CD14-positive monocyte (primary cell): Measurements from ENCODE around the gene ALPK3. TPM values are rescaled to one million over a fixed set of nuclear protein-coding genes. Genes with fewer than 3 reads are reported as not detected.

ENCODE experiments used
- DNase-seq, 3 donors: peaks; one replicate each; pipeline ENCODE4 v3.0.0-alpha.2; 2011 to 2022
- H2AFZ ChIP-seq: 2 replicates; pipeline ENCODE4 v1.6.0; 2012; ENCODE audit warnings: mild to moderate bottlenecking, low read depth, low read length, inconsistent platforms; ENCODE audit not compliant: insufficient read depth, poor library complexity, severe bottlenecking
- H3K27ac ChIP-seq, 2 donors: 1 replicate in 1 of 2; 2 replicates in 1 of 2; pipeline ENCODE4 v1.5.1; 2012 to 2013; ENCODE audit warnings: low read length in 2 of 2, control low read depth in 1 of 2, inconsistent platforms in 1 of 2, low read depth in 1 of 2, mild to moderate bottlenecking in 1 of 2
- H3K27me3 ChIP-seq, 2 donors: one replicate each; pipeline versions ENCODE4 v1.6.0 to v1.6.1; 2011 to 2013; ENCODE audit warnings: low read length in 2 of 2; ENCODE audit not compliant: control insufficient read depth in 2 of 2, insufficient read depth in 2 of 2
- H3K36me3 ChIP-seq, 2 donors: replicated peaks in 1 of 2; 1 replicate in 1 of 2; 2 replicates in 1 of 2; pipeline versions ENCODE4 v1.5.1 to v1.6.1; 2012 to 2013; ENCODE audit warnings: low read length in 2 of 2, control low read depth in 1 of 2, inconsistent platforms in 1 of 2, mild to moderate bottlenecking in 1 of 2; ENCODE audit not compliant: insufficient read depth in 2 of 2, control insufficient read depth in 1 of 2
- H3K4me1 ChIP-seq, 2 donors: 1 replicate in 1 of 2; 2 replicates in 1 of 2; pipeline versions ENCODE4 v1.5.1 to v1.6.1; 2012 to 2013; ENCODE audit warnings: low read length in 2 of 2, control low read depth in 1 of 2, inconsistent platforms in 1 of 2, mild to moderate bottlenecking in 1 of 2, moderate library complexity in 1 of 2; ENCODE audit not compliant: insufficient read depth in 2 of 2, control insufficient read depth in 1 of 2
- H3K4me2 ChIP-seq: replicated peaks from 2 replicates; pipeline ENCODE3; 2012; ENCODE audit warnings: low read length, moderate library complexity, mild to moderate bottlenecking; ENCODE audit not compliant: poor library complexity, severe bottlenecking; ENCODE audit errors: extremely low read depth
- H3K4me3 ChIP-seq, 3 experiments: fragments of 200-600 bp in 1 of 3; sonication (generic) in 1 of 3; replicated peaks in 1 of 3; 1 replicate in 2 of 3; 2 replicates in 1 of 3; pipeline ENCODE4 v1.5.1; 2011 to 2013; ENCODE audit warnings: low read length in 3 of 3, mild to moderate bottlenecking in 3 of 3, control low read depth in 2 of 3, low read depth in 2 of 3, inconsistent platforms in 1 of 3, moderate library complexity in 1 of 3
- H3K79me2 ChIP-seq: 2 replicates; pipeline ENCODE4 v1.6.0; 2012; ENCODE audit warnings: mild to moderate bottlenecking, control low read depth, inconsistent platforms, low read length, moderate library complexity; ENCODE audit not compliant: insufficient read depth
- H3K9ac ChIP-seq: 2 replicates; pipeline ENCODE4 v1.6.0; 2017; ENCODE audit warnings: low read length, mild to moderate bottlenecking; ENCODE audit not compliant: insufficient read depth, poor library complexity, severe bottlenecking
- H3K9me3 ChIP-seq, 2 donors: replicated peaks in 1 of 2; 1 replicate in 1 of 2; 2 replicates in 1 of 2; pipeline versions ENCODE4 v1.5.1 to v1.6.1; 2012 to 2013; ENCODE audit warnings: low read length in 2 of 2, control low read depth in 1 of 2; ENCODE audit not compliant: control insufficient read depth in 1 of 2, insufficient read depth in 1 of 2
- H4K20me1 ChIP-seq: 2 replicates; pipeline ENCODE4 v1.6.0; 2012; ENCODE audit warnings: mild to moderate bottlenecking, low read length, control low read depth, moderate library complexity; ENCODE audit not compliant: insufficient read depth
- H3K27ac Mint-ChIP-seq, 7 donors: one replicate each; pipeline ENCODE4 v1.8.0; 2020; ENCODE audit warnings: mild to moderate bottlenecking in 7 of 7, mixed read lengths in 7 of 7, moderate library complexity in 6 of 7, inconsistent platforms in 2 of 7
- H3K27me3 Mint-ChIP-seq, 3 donors: one replicate each; pipeline ENCODE4 v1.8.0; 2021 to 2022; ENCODE audit warnings: low read depth in 3 of 3, mild to moderate bottlenecking in 3 of 3, mixed read lengths in 3 of 3, moderate library complexity in 3 of 3, inconsistent platforms in 1 of 3
- H3K36me3 Mint-ChIP-seq, 2 donors: one replicate each; pipeline ENCODE4 v1.8.0; 2020; ENCODE audit warnings: mixed read lengths in 2 of 2, inconsistent platforms in 1 of 2, mild to moderate bottlenecking in 1 of 2
- H3K4me1 Mint-ChIP-seq: one replicate; pipeline ENCODE4 v1.8.0; 2020; ENCODE audit warnings: mild to moderate bottlenecking, mixed read lengths
- H3K4me3 Mint-ChIP-seq, 2 donors: one replicate each; pipeline ENCODE4 v1.8.0; 2020; ENCODE audit warnings: mild to moderate bottlenecking in 2 of 2, mixed read lengths in 2 of 2, moderate library complexity in 1 of 2
- H3K9me3 Mint-ChIP-seq, 7 donors: one replicate each; pipeline ENCODE4 v1.8.0; 2020 to 2022; ENCODE audit warnings: mixed read lengths in 7 of 7, mild to moderate bottlenecking in 6 of 7, moderate library complexity in 6 of 7, inconsistent platforms in 2 of 7
- CTCF ChIP-seq: fragments of 200-600 bp; IDR thresholded peaks from one replicate; pipeline ENCODE4 v1.8.0; 2022; ENCODE audit warnings: antibody characterized with exemption, mild to moderate bottlenecking
- WGBS: methylation state at CpG from one replicate; pipeline ENCODE4 v1.1.5; 2013; ENCODE audit warnings: missing lambda C conversion rate; ENCODE audit not compliant: insufficient coverage; 5-methylcytosine and 5-hydroxymethylcytosine counted together
- intact Hi-C, 2 donors: fragments of 100-400 bp; cut with micrococcal nuclease; formaldehyde crosslinking; loops; one replicate each; pipeline versions ENCODE4 v1.15.0 to v1.15.1; 2023
- polyA plus RNA-seq, 3 donors: library from polyadenylated mRNA; depleted of rRNA in 1 of 3; unstranded in 2 of 3; stranded (reverse) in 1 of 3; fragments of 300-500 nt in 2 of 3; fragments of >200 nt in 1 of 3; fragmentation: Illumina TruSeq in 2 of 3; gene quantifications; 1 replicate in 2 of 3; 2 replicates in 1 of 3; pipeline ENCODE4 v1.2.3, GENCODE V29; 2012 to 2021

ALPK3 gene
- polyA plus RNA-seq, 3 donors: 0.02 to 0.12 TPM; not detected in 1

- H4K20me1 ChIP-seq: no peaks in the 10 kb centered on the region
- over 99% methylated on average over 14 of the region's 15 CpGs for WGBS
- no peak overlapping the region for H3K4me3 ChIP-seq
- Mint-ChIP-seq H3K4me3 (no peak overlapping the region), H3K27ac (no peak overlapping the region), H3K27me3 (peaks cover 0 to 2% (median 0%) of the 10 kb centered on the region in 3 donors), H3K36me3 (no peaks in the 10 kb centered on the region), H3K4me1 (no peaks in the 10 kb centered on the region), H3K9me3 (no peaks in the 10 kb centered on the region)
- H3K9me3 ChIP-seq: no peaks in the 10 kb centered on the region
- H3K36me3 ChIP-seq: no peaks in the 10 kb centered on the region
- TF ChIP-seq CTCF: no peak
- DNase-seq: no peak
- no peaks in the 10 kb centered on the region for H3K4me1 ChIP-seq
- H3K27ac ChIP-seq: no peak overlapping the region
- no peak overlapping the region for H3K4me2 ChIP-seq
- H3K79me2 ChIP-seq: no peaks in the 10 kb centered on the region
- intact Hi-C loops: no loop called here
- no peak overlapping the region for H3K9ac ChIP-seq
- H3K27me3 ChIP-seq: no peaks in the 10 kb centered on the region
- no peak overlapping the region for H2AFZ ChIP-seq
These were observed 42.5 kb downstream of the ALPK3 start for GRCh38 chr15:84859651-84860050.

- H3K4me3 ChIP-seq: no peak overlapping the region
These were observed 44.6 kb downstream of the ALPK3 start for GRCh38 chr15:84861781-84862180.

More at GRCh38 chr15:84861781-84862180, 44.6 kb downstream of the ALPK3 start:
- no peak for DNase-seq
- Histone ChIP-seq H3K27me3 (no peaks in the 10 kb centered on the region), H3K27ac (no peak overlapping the region), H3K79me2 (no peaks in the 10 kb centered on the region), H3K36me3 (no peaks in the 10 kb centered on the region), H3K9me3 (no peaks in the 10 kb centered on the region), H2AFZ (no peak overlapping the region), H3K4me1 (no peaks in the 10 kb centered on the region), H3K9ac (no peak overlapping the region), H4K20me1 (no peaks in the 10 kb centered on the region), H3K4me2 (no peak overlapping the region)
- intact Hi-C loops: no loop called here
- TF ChIP-seq CTCF: no peak
- H3K27ac Mint-ChIP-seq: no peak overlapping the region
- H3K4me1 Mint-ChIP-seq: no peaks in the 10 kb centered on the region
- H3K36me3 Mint-ChIP-seq: no peaks in the 10 kb centered on the region
- no peaks in the 10 kb centered on the region for H3K9me3 Mint-ChIP-seq
- H3K4me3 Mint-ChIP-seq: no peak overlapping the region
- peaks cover 0 to 2% (median 0%) of the 10 kb centered on the region in 3 donors for H3K27me3 Mint-ChIP-seq
- WGBS: 100% methylated on average over 1 of the region's 3 CpGs
